ENCODE results near the gene DLGAP4.

- TF ChIP-seq CTCF (IDR thresholded peaks at IDR 0.05) (no peak), POLR2A (IDR thresholded peaks at IDR 0.05) (no peak), POLR2AphosphoS5 (IDR thresholded peaks at IDR 0.05) (no peak), EP300 (IDR thresholded peaks at IDR 0.05) (no peak)
These were observed 9.6 kb downstream of the DLGAP4 start for GRCh38 chr20:36315545-36316351.

Measured in stomach (tissue), 4 donors.